CD4-positive, alpha-beta T cell treated with Interleukin-15 for 1 hour (primary cell): ENCODE data around the gene MGAT4C.
"Not testable (repeated sequence)": the region's sequence is repeated elsewhere in the genome, so short reads cannot be mapped to it uniquely, and the experiment has no call there.

Experiments used
- DNase-seq: peaks from one replicate; pipeline ENCODE4 v3.0.0-alpha.2; 2020

MGAT4C gene

GRCh38 chr12:86256163-86256562, at the start of gene MGAT4C:
Gene MGAT4C (minus strand): TSS chr12:86256391.
- no peak for DNase-seq

- DNase-seq = not testable (repeated sequence)
These were observed 40.2 kb upstream of the MGAT4C start for GRCh38 chr12:86296396-86296795.

DNA sequence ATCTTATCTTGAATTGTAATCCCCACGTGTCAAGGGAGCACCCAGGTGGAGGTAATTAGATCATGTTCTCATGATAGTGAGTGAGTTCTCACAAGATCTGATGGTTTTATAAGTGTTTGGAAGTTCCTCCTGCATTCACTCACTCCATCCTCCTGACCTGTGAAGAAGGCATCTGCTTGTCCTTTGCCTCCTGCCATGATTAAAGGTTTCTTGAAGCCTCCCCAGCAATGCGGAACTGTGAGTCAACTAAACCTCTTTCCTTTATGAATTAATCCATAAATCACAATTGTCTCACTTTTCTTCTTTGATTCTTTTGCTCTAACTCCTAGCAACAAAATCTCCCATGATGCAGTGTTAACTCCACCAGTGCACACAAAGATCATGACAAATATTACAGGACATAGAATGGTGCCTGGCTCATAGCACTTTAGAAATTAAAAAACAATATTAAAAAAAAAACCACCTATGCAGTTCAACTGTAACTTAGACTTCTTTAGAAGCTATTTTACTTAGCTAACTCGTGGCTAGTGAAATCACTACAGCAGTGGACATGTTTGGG, 37.6 kb upstream of the MGAT4C start:
- DNase-seq = no peak

- no peak for DNase-seq
These were observed 36.3 kb upstream of the MGAT4C start for GRCh38 chr12:86292480-86292879.

DNA sequence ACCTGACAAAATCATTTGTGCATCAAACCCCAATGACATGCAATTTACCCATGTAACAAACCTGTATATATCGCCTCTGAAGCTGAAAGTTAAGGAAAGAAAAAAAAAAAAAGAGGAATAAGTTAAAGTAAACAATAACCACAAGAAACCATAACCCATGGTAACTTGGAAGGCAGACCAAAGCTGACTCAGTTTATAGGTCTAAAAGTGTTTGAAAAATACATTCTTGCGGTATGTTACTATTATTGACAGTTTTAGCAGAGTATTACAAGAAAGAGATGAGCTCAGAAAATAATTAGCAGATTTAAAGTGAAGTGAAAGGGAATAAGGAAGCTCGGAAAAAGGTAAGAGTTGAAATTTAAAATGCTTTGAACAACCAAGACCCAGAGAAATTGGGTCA, 34.4 kb upstream of the MGAT4C start:
- no peak for DNase-seq

GRCh38 chr12:86286119-86286518, 29.9 kb upstream of the MGAT4C start:
- no peak for DNase-seq

DNA sequence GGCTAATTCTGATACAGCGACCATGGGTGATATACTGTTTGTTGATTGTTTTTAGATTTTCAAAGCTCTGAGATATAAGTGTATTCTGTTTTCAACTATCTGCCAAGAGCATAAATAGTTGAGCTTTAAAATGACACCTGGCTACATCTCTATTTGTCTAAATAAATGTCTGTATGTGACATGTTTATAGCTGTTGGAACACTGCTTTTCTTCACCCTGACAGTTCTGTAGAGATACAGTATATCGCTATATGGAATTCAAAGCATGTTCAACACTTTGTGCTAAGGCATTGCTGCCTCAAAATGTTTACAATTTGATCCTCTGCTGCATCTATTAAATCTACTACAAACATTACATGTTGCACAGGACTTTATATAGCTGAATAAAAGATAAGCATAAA, 27.4 kb upstream of the MGAT4C start:
- no peak for DNase-seq

GRCh38 chr12:86275356-86275755, 19.2 kb upstream of the MGAT4C start:
- no peak for DNase-seq

GRCh38 chr12:86265329-86265695, 9.1 kb upstream of the MGAT4C start:
- DNase-seq = no peak

- DNase-seq = no peak
These were observed 8.5 kb upstream of the MGAT4C start for GRCh38 chr12:86264451-86265328.

- no peak for DNase-seq
These were observed 5.4 kb upstream of the MGAT4C start for GRCh38 chr12:86261578-86261977.

- DNase-seq = no peak
These were observed 5.0 kb upstream of the MGAT4C start for GRCh38 chr12:86261142-86261541.

GRCh38 chr12:86260183-86260582, 4.0 kb upstream of the MGAT4C start:
- no peak for DNase-seq

DNA sequence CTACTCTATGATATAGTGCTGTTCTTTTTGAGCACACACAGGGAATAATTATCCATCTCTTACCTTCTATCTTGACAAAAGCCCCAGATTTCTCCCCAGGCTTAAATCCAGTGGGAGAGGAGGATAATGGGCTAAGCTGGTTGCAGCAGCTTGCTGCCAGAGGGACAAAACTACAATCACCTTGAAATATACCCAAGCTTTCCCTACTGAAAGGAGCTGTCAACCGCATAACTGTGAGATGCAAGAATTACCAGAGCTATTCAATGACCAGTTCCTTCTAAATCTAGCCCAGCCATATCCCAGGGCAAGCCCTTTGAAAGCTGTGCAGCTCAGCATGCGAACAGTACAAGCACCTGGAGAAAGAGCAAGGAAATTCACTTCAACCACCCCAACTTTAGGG, 943 bp upstream of the MGAT4C start:
- DNase-seq = no peak

- no peak for DNase-seq
These were observed 1.6 kb downstream of the MGAT4C start for GRCh38 chr12:86254399-86255107.

DNA sequence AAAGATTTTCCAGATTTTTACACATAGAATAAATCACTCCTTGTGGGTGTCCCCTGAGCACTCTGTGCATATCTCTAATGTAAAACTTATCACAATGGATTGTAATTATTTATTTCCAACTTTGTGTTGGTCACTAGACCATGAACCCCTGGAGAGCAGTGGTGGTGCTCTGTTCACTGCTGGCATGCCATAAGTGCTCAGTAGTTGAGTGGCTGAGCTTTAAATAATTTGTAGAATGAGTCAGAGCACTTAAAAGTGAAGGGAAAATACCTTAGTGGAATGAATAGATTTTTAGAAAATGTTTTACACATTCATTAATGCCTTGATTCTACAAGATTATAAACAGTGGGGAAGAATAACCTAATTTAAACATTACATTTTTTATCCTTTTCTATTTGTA, 6.3 kb downstream of the MGAT4C start:
- no peak for DNase-seq

GRCh38 chr12:86249276-86249675, 6.9 kb downstream of the MGAT4C start:
- no peak for DNase-seq

DNA sequence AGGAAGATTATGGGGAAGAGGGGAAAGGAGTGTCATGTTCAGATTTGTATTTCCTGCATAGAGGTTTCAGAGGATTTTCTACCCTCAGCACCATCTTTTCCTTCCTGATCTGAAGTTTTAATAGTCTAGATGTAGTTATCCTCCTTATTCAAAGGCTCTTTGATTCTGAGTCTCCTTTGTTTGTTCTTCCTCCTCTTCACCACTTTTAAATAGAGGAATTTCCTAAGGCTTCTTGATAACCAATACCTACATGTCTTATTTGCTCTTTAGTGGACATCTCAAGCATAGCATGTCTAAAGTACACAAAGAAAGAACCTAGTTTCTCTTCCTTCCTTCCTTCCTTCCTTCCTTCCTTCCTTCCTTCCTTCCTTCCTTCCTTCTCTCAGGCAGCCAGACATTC, 8.3 kb downstream of the MGAT4C start:
- DNase-seq = no peak

GRCh38 chr12:86241600-86241999, 14.6 kb downstream of the MGAT4C start:
- DNase-seq = no peak

GRCh38 chr12:86234316-86234855, 21.8 kb downstream of the MGAT4C start:
- DNase-seq = no peak

DNA sequence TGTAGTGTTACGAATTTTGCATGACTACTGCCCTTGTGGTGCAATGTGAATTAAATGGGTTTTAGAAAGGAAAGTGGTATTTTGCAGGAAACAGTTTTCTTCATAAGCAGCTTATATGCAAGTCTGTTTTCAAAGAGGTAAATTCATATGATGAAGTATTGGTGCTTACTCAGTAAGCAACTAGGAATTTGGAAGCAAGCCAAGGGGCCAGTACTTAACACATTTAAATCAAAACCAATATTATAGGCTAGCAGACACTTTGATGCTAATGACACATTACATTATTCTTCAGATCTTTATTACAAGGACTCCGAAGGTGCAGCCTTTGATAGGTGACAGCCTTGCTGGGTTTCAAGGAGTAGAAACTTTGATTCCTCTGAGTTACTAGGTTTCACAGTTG, 23.1 kb downstream of the MGAT4C start:
- no peak for DNase-seq

DNA sequence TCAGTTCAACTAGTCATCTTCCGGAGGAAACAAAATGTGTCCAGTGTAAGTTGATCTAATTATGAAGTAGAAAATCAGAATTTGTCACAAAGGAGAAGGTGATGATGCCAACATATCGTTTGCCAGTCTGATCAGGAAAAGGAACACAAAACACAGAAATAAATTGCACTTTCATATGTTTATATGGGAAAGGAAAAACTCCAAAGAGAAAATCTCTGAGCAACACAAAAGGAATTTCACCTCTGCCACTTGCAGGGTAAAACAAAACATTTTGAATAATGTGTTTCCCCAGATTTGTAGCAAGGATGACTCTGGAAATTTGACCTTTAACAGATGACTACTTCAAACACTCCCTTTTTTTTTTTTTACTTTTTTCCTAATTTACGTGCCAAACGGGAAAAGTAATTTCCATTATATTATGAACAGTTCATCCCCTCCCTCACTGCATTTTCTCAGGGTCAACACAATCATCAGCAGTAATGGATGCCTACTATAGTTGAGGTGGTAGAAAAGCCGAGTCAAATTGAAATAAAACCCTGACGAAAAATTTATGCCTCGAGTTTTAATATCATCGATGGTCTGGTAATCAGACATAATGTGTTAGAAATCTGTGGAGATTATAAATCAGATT, 25.6 kb downstream of the MGAT4C start:
- DNase-seq = no peak

- DNase-seq = no peak
These were observed 26.4 kb downstream of the MGAT4C start for GRCh38 chr12:86229772-86230171.
